ENCODE measurements around the gene ZSCAN23. TPM values are rescaled to one million over a fixed set of nuclear protein-coding genes. Genes with fewer than 3 reads are reported as not detected.

Gene ZSCAN23
- total and polyA plus RNA-seq, 9 of the 15 experiments (the other 6 are each of a cell fraction or from before 2014, with no cell fraction given) = 0.05 to 0.29 (median 0.21) TPM; not detected in 1

GRCh38 chr6:28489366-28490204 is 46.3 kb upstream of the ZSCAN23 start (continued):
- TF ChIP-seq ZNF431 (CRISPR knock-in tag; IDR thresholded peaks at IDR 0.05) (no peak), HCFC1 (IDR thresholded peaks at IDR 0.05; ENCODE audit: low read depth, low read length) (no peak; the same call in none of the 2 replicates), NR1H2 (CRISPR knock-in tag; IDR thresholded peaks at IDR 0.05) (no peak), ZBED1 (IDR thresholded peaks at IDR 0.05) (no peak), ZC3H11A (IDR thresholded peaks at IDR 0.05; ENCODE audit: low read depth, low read length) (no peak), ZNF830 (CRISPR knock-in tag; IDR thresholded peaks at IDR 0.05) (no peak), GABPA (tag; conservative IDR thresholded peaks at IDR 0.05; ENCODE audit: low read depth) (no peak; the same call in 1 of the 2 replicates), CEBPB (tag; IDR thresholded peaks at IDR 0.05) (no peak), RHOXF2B (CRISPR knock-in tag; conservative IDR thresholded peaks at IDR 0.05) (no peak), JUN (IDR thresholded peaks at IDR 0.05; ENCODE audit: borderline replicate concordance, low read depth, low read length) (peak; percentile 46; the same call in 1 of the 2 replicates), JUN (CRISPR knock-in tag; IDR thresholded peaks at IDR 0.05; ENCODE audit: borderline replicate concordance) (no peak), PRDM10 (IDR thresholded peaks at IDR 0.05; ENCODE audit: partially characterized antibody) (no peak), PURB (CRISPR knock-in tag; IDR thresholded peaks at IDR 0.05; ENCODE audit: low read depth) (no peak), DDX20 (tag; IDR thresholded peaks at IDR 0.05; ENCODE audit: low read depth) (no peak), ATF3 (IDR thresholded peaks at IDR 0.05) (peak; percentile 78), ATF3 (CRISPR knock-in tag; conservative IDR thresholded peaks at IDR 0.05) (no peak; the same call in 1 of the 2 replicates), DPF2 (IDR thresholded peaks at IDR 0.05) (peak; percentile 70), ZNF592 (IDR thresholded peaks at IDR 0.05) (peak; percentile 77; the same call in 1 of the 2 replicates), NFIC (IDR thresholded peaks at IDR 0.05) (0 out of 2 replicates have a peak, but pooled peaks have one; percentile 4), C11orf30 (IDR thresholded peaks at IDR 0.05; ENCODE audit: low read depth) (0 out of 2 replicates have a peak, but pooled peaks have one; percentile 19)
